Activated CD4-positive, alpha-beta T cell treated with anti-CD3 and anti-CD28 coated beads, Interleukin-2, amount 50 U/mL, for 4 hours (primary cell): ENCODE measurements around the gene PGP.
A peak's percentile ranks its signal among the peaks of the same experiment; 100 is the strongest.

Source experiments
- DNase-seq, 2 experiments: peaks; one replicate each; pipeline ENCODE4 v3.0.0-alpha.2; 2020

PGP gene

GRCh38 chr16:2197765-2198164, 16.9 kb downstream of the PGP start:
- no peak for DNase-seq

- no peak for DNase-seq
These were observed 17.6 kb downstream of the PGP start for GRCh38 chr16:2196981-2197511.

- no peak for DNase-seq
These were observed 18.3 kb downstream of the PGP start, which contains the start of gene CASKIN1 for GRCh38 chr16:2196162-2196980. TSS of gene CASKIN1 (minus strand) at chr16:2196605. CDS start at chr16:2196432, 173 bp downstream.

GRCh38 chr16:2195322-2196161, 19.1 kb downstream of the PGP start:
- DNase-seq: no peak

GRCh38 chr16:2194852-2195321, 19.8 kb downstream of the PGP start:
- peak; percentile 42 to 46 for DNase-seq

GRCh38 chr16:2194166-2194834, 20.3 kb downstream of the PGP start:
- no peak for DNase-seq

- no peak for DNase-seq
These were observed 23.3 kb downstream of the PGP start for GRCh38 chr16:2191446-2191706.

- DNase-seq: no peak
These were observed 23.8 kb downstream of the PGP start for GRCh38 chr16:2190659-2191445.

GRCh38 chr16:2190002-2190658, 24.5 kb downstream of the PGP start:
- DNase-seq: no peak

- DNase-seq: no peak
These were observed 25.3 kb downstream of the PGP start for GRCh38 chr16:2189252-2189893.

GRCh38 chr16:2188395-2188794, 26.2 kb downstream of the PGP start:
- no peak for DNase-seq

- no peak for DNase-seq
These were observed 27.4 kb downstream of the PGP start for GRCh38 chr16:2187212-2187611.

- no peak for DNase-seq
These were observed 28.1 kb downstream of the PGP start for GRCh38 chr16:2186505-2186904.

- no peak for DNase-seq
These were observed 28.6 kb downstream of the PGP start for GRCh38 chr16:2186064-2186463.

- DNase-seq: no peak
These were observed 29.7 kb downstream of the PGP start for GRCh38 chr16:2184962-2185361.

GRCh38 chr16:2184346-2184745, 30.3 kb downstream of the PGP start:
- DNase-seq: no peak

GRCh38 chr16:2183671-2184070, 31.0 kb downstream of the PGP start:
- DNase-seq: no peak

- no peak for DNase-seq
These were observed 32.7 kb downstream of the PGP start for GRCh38 chr16:2181952-2182351.

- DNase-seq: no peak
These were observed 33.4 kb downstream of the PGP start for GRCh38 chr16:2180962-2181923.

- no peak for DNase-seq
These were observed 34.2 kb downstream of the PGP start for GRCh38 chr16:2180461-2180860.
